NT2/D1 (cell line): ENCODE results near the gene CKAP4.

Experiments
- SUZ12 ChIP-seq: IDR thresholded peaks from 2 replicates; pipeline ENCODE4 v1.6.1; 2011; ENCODE audit not compliant: insufficient read length, insufficient read depth; ENCODE audit errors: extremely low read depth
- ZNF274 ChIP-seq: IDR thresholded peaks from 2 replicates; pipeline ENCODE4 v1.6.1; 2011; ENCODE audit warnings: mild to moderate bottlenecking, low read depth, low read length

GRCh38 chr12:106235770-106236169 is 12.1 kb downstream of the CKAP4 start:
- no peak for TF ChIP-seq ZNF274
- TF ChIP-seq SUZ12: no peak
